ENCODE measurements around the gene PLA2G2E. TPM values are rescaled to one million over a fixed set of nuclear protein-coding genes. Genes with fewer than 3 reads are reported as not detected.

Gene PLA2G2E
- total RNA-seq, 2 donors from 2014 or later = not detected

GRCh38 chr1:19963636-19964035, 40.2 kb upstream of the PLA2G2E start:
- Histone ChIP-seq H3K9me3 (no peaks in the 10 kb centered on the region), H3K4me3 (no peak overlapping the region), H3K36me3 (no peaks in the 10 kb centered on the region), H3K27ac (no peak overlapping the region), H3K9ac (ENCODE audit: low read depth in 2 of 2, low read length in 2 of 2) (no peak overlapping the region), H3K4me1 (no peaks in the 10 kb centered on the region), H3K27me3 (no peaks in the 10 kb centered on the region)
- intact Hi-C loops (cut with DNase I) = no loop called here
- no peak for DNase-seq
- no peak for TF ChIP-seq CTCF (IDR thresholded peaks at IDR 0.05)

GRCh38 chr1:19960591-19960990, 37.2 kb upstream of the PLA2G2E start:
- intact Hi-C loops (cut with DNase I) = no loop called here
- no peak for DNase-seq
- Histone ChIP-seq H3K27me3 (no peaks in the 10 kb centered on the region), H3K27ac (no peak overlapping the region), H3K9ac (ENCODE audit: low read depth in 2 of 2, low read length in 2 of 2) (no peak overlapping the region), H3K9me3 (no peaks in the 10 kb centered on the region), H3K36me3 (no peaks in the 10 kb centered on the region), H3K4me3 (no peak overlapping the region), H3K4me1 (no peaks in the 10 kb centered on the region)
- no peak for TF ChIP-seq CTCF (IDR thresholded peaks at IDR 0.05)

- no peaks in the 10 kb centered on the region for H3K27me3 ChIP-seq
- TF ChIP-seq CTCF (IDR thresholded peaks at IDR 0.05) = no peak
- H3K27ac ChIP-seq = no peak overlapping the region
- H3K9ac ChIP-seq (ENCODE audit: low read depth in 2 of 2, low read length in 2 of 2) = no peak overlapping the region
- no peak overlapping the region for H3K4me3 ChIP-seq
- DNase-seq = no peak
- no peaks in the 10 kb centered on the region for H3K4me1 ChIP-seq
- H3K9me3 ChIP-seq = no peaks in the 10 kb centered on the region
- no peaks in the 10 kb centered on the region for H3K36me3 ChIP-seq
- intact Hi-C loops (cut with DNase I) = loop anchor here (10.0 kb wide), 1 partner anchor 427 kb away; no protein-coding TSS in a partner anchor
Observed at GRCh38 chr1:19957779-19958178, 34.4 kb upstream of the PLA2G2E start.

- H3K4me1 ChIP-seq = no peaks in the 10 kb centered on the region
- no peaks in the 10 kb centered on the region for H3K27me3 ChIP-seq
- no peak for TF ChIP-seq CTCF (IDR thresholded peaks at IDR 0.05)
- H3K36me3 ChIP-seq = no peaks in the 10 kb centered on the region
- no peaks in the 10 kb centered on the region for H3K9me3 ChIP-seq
- no peak overlapping the region for H3K4me3 ChIP-seq
- intact Hi-C loops (cut with DNase I) = loop anchor here (10.0 kb wide), 1 partner anchor 429 kb away; no protein-coding TSS in a partner anchor
- no peak overlapping the region for H3K27ac ChIP-seq
- no peak overlapping the region for H3K9ac ChIP-seq (ENCODE audit: low read depth in 2 of 2, low read length in 2 of 2)
- no peak for DNase-seq
Observed at GRCh38 chr1:19955534-19956170, 32.2 kb upstream of the PLA2G2E start.

- no peak overlapping the region for H3K9ac ChIP-seq (ENCODE audit: low read depth in 2 of 2, low read length in 2 of 2)
- no peak for TF ChIP-seq CTCF (IDR thresholded peaks at IDR 0.05)
- no peak for DNase-seq
- no peaks in the 10 kb centered on the region for H3K27me3 ChIP-seq
- H3K4me1 ChIP-seq = no peaks in the 10 kb centered on the region
- intact Hi-C loops (cut with DNase I) = loop anchor here (10.0 kb wide), 1 partner anchor 431 kb away; no protein-coding TSS in a partner anchor
- no peaks in the 10 kb centered on the region for H3K9me3 ChIP-seq
- no peaks in the 10 kb centered on the region for H3K36me3 ChIP-seq
- no peak overlapping the region for H3K4me3 ChIP-seq
- H3K27ac ChIP-seq = no peak overlapping the region
Observed at GRCh38 chr1:19954059-19954458, 30.6 kb upstream of the PLA2G2E start.
